ENCODE data around the gene LSR. TPM values are rescaled to one million over a fixed set of nuclear protein-coding genes. Genes with fewer than 3 reads are reported as not detected.

LSR gene
- total and polyA plus RNA-seq, 2 of the 4 experiments (the other 2 are of a cell fraction), result 0.18 to 0.44 TPM

GRCh38 chr19:35315883-35316282 is 67.1 kb downstream of the LSR start:
- Histone ChIP-seq H4K5ac (ENCODE audit: low read depth, low read length) (no peak overlapping the region), H3K23ac (ENCODE audit: low read depth, low read length) (no peak overlapping the region), H3K9ac (ENCODE audit: low read depth, low read length) (no peak overlapping the region), H3K4me2 (ENCODE audit: low read depth, low read length) (no peak overlapping the region), H3K9me3 (ENCODE audit: control insufficient read depth, insufficient read depth, low read length) (no peaks in the 10 kb centered on the region), H2BK15ac (ENCODE audit: low read depth, low read length) (no peak overlapping the region), H4K91ac (ENCODE audit: insufficient read depth, low read depth, low read length) (no peak overlapping the region), H2BK5ac (ENCODE audit: low read depth, low read length, poor library complexity, severe bottlenecking) (no peak overlapping the region), H2AK9ac (replicated peaks; ENCODE audit: low read depth, low read length, poor library complexity) (no peak overlapping the region), H3K79me1 (ENCODE audit: low read depth in 1 of 2, low read length in 2 of 2) (no peaks in the 10 kb centered on the region), H3K9me1 (ENCODE audit: insufficient read depth, low read length) (0 out of 2 replicates have a peak, but pooled peaks cover 5% of the 10 kb centered on the region), H3K14ac (replicated peaks; ENCODE audit: low read depth, low read length) (no peak overlapping the region), H4K20me1 (ENCODE audit: insufficient read depth, low read length) (no peaks in the 10 kb centered on the region), H3K4me3 (ENCODE audit: insufficient read depth, low read depth, low read length) (no peak overlapping the region), H3K4ac (ENCODE audit: low read depth, low read length) (no peak overlapping the region), H3K36me3 (ENCODE audit: control insufficient read depth, insufficient read depth, low read length) (no peaks in the 10 kb centered on the region), H2BK20ac (ENCODE audit: low read depth, low read length) (no peak overlapping the region), H3K27me3 (ENCODE audit: control insufficient read depth, insufficient read depth, low read length) (no peaks in the 10 kb centered on the region; the same call in 1 of the 2 replicates), H2AFZ (replicated peaks; ENCODE audit: low read length, poor library complexity) (peak overlapping the region; percentile 32), H2AK5ac (ENCODE audit: low read depth, low read length) (no peak overlapping the region), H2BK120ac (ENCODE audit: low read depth, low read length) (no peak overlapping the region), H4K8ac (ENCODE audit: low read depth in 2 of 2, low read length in 2 of 2) (no peak overlapping the region), H3K27ac (ENCODE audit: insufficient read depth, low read length) (no peak overlapping the region), H3K4me1 (ENCODE audit: control insufficient read depth, insufficient read depth, low read length) (peaks cover 5% of the 10 kb centered on the region), H3K18ac (ENCODE audit: low read depth, low read length) (no peak overlapping the region), H3K56ac (ENCODE audit: extremely low read depth, insufficient read depth, low read length) (no peak overlapping the region)
- intact Hi-C loops (cut with micrococcal nuclease), result no loop called here
- ChIA-PET POLR2A (ENCODE audit: unreplicated experiment) (no interaction called here), CTCF (interaction anchor here (0.6 kb wide), 1 partner anchor 17 kb away, joined by 3 read pairs; no protein-coding TSS in a partner anchor)
- no peak for DNase-seq
- dilution Hi-C loops (cut with HindIII; ENCODE audit: low sequenced_read_pairs, unreplicated experiment), result no loop called here
- in situ Hi-C loops (cut with MboI; ENCODE audit: low sequenced_read_pairs), result no loop called here
- no TSS peak for BruUV-seq (replicated peaks)
- no peak for TF ChIP-seq RAD21 (IDR thresholded peaks at IDR 0.05; ENCODE audit: low read length)
- TF ChIP-seq MXI1 (IDR thresholded peaks at IDR 0.05; ENCODE audit: borderline replicate concordance, low read depth, low read length), result no peak
- no peak for TF ChIP-seq RCOR1 (IDR thresholded peaks at IDR 0.05; ENCODE audit: insufficient replicate concordance, low read length)
- 23% methylated on average over 6 of the region's 9 CpGs; no CpG with 5 or more reads in 1 of the 2 experiments for WGBS, 2 experiments (ENCODE audit: extremely low coverage in 2 of 2, insufficient read length in 1 of 2)
- ATAC-seq (ENCODE audit: low read depth), result no peak

Measured in IMR-90 (cell line).